ENCODE measurements around the gene WNT3. TPM values are rescaled to one million over a fixed set of nuclear protein-coding genes. Genes with fewer than 3 reads are reported as not detected.

WNT3 gene, protein sequence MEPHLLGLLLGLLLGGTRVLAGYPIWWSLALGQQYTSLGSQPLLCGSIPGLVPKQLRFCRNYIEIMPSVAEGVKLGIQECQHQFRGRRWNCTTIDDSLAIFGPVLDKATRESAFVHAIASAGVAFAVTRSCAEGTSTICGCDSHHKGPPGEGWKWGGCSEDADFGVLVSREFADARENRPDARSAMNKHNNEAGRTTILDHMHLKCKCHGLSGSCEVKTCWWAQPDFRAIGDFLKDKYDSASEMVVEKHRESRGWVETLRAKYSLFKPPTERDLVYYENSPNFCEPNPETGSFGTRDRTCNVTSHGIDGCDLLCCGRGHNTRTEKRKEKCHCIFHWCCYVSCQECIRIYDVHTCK
- 3.8 to 4.7 TPM (median 4.2 TPM) in 5 replicates for total RNA-seq (2022; extraction: Qiagen RNA extraction; ENCODE audit: low read depth)

GRCh38 chr17:46818316-46818928 is at the start of gene WNT3:
Gene WNT3 (minus strand): TSS chr17:46818692. CDS start chr17:46818597, 95 bp downstream.

DNA sequence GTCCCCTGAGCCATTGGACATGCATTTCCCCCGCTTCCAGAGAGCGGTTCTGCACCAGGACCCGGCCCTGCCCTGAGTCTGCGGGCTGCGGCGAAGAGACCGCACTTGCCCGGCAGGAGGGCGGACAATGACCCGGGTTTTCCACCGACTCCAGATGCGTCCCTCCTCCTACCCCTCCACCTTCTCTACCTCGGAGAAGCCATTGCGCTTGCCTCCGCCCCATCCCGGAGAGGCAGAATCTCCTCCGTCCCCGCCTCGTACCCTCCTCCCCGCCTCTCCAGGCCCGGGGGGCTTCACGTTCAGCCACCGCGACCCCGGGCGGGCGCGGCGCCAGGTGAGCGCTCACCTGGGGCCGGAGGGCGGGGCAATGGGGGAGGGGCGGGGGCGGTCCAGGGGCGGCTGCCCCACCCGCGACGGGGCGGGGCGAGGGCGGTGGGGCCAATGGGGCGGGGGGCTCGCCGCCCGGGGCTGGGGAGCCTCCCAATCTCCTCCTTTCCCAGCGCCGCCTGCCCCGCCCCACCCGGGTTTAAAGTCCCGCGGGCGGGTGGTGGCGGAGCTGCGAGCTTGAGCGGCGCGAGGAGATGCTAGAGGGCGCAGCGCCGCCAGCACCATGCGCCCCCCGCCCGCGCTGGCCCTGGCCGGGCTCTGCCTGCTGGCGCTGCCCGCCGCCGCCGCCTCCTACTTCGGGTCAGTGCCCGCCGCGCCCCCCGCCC is 32.7 kb upstream of the WNT3 start, which contains the start of gene WNT9B:
Gene WNT9B (plus strand): TSS at position 555 of the 713 bp plus-strand sequence. CDS start 56 bp downstream, at position 611.

Other genes starting within 250 kb of the WNT3 start
- gene ARL17A, start 239.0 kb downstream of the WNT3 start, total RNA-seq (2022; extraction: Qiagen RNA extraction; ENCODE audit: low read depth): 1.9 to 4.5 TPM (median 3.8 TPM) in 5 replicates
- gene NSF, start 228.0 kb downstream of the WNT3 start, total RNA-seq (2022; extraction: Qiagen RNA extraction; ENCODE audit: low read depth): 18.2 to 22.2 TPM (median 20.2 TPM) in 5 replicates
- gene WNT9B, start 32.9 kb upstream of the WNT3 start, total RNA-seq (2022; extraction: Qiagen RNA extraction; ENCODE audit: low read depth): not detected in 5 replicates
- 34.5 to 41.6 TPM (median 41.4 TPM) in 5 replicates for gene GOSR2, start 104.5 kb upstream of the WNT3 start, total RNA-seq (2022; extraction: Qiagen RNA extraction; ENCODE audit: low read depth)
- gene RPRML, start 160.6 kb upstream of the WNT3 start, total RNA-seq (2022; extraction: Qiagen RNA extraction; ENCODE audit: low read depth): 0.34 to 1.1 TPM (median 0.78 TPM) in 5 replicates